Kidney (tissue), 14 donors: ENCODE measurements around the gene RORB. TPM values are rescaled to one million over a fixed set of nuclear protein-coding genes. Genes with fewer than 3 reads are reported as not detected.

Source experiments
- DNase-seq, 5 donors: peaks; one replicate each; pipeline ENCODE4 v3.0.0-alpha.2; 2013 to 2020
- FAIRE-seq: peaks from 2 replicates; lab custom pipeline; 2012; peaks lifted over from hg19 to GRCh38; lab: Jason Lieb, UNC
- H3K27ac ChIP-seq, 2 donors: one replicate each; pipeline ENCODE4 v1.7.0; 2013; ENCODE audit warnings: low read depth in 2 of 2, low read length in 2 of 2, inconsistent platforms in 1 of 2
- H3K27me3 ChIP-seq: one replicate; pipeline ENCODE4 v1.7.1; 2013; ENCODE audit warnings: low read length, inconsistent platforms; ENCODE audit not compliant: control insufficient read depth, insufficient read depth
- H3K36me3 ChIP-seq, 3 donors: one replicate each; pipeline versions ENCODE4 v1.7.0 to v1.7.1; 2013; ENCODE audit warnings: low read length in 3 of 3, control low read depth in 1 of 3, inconsistent platforms in 1 of 3; ENCODE audit not compliant: insufficient read depth in 3 of 3, control insufficient read depth in 2 of 3
- H3K4me1 ChIP-seq, 3 donors: one replicate each; pipeline versions ENCODE4 v1.7.0 to v1.7.1; 2013; ENCODE audit warnings: low read length in 3 of 3, inconsistent platforms in 1 of 3, low read depth in 1 of 3; ENCODE audit not compliant: control insufficient read depth in 2 of 3, insufficient read depth in 2 of 3
- H3K4me3 ChIP-seq, 3 donors: one replicate each; pipeline versions ENCODE4 v1.7.0 to v1.8.1; 2013; ENCODE audit warnings: low read length in 3 of 3, control low read depth in 1 of 3, inconsistent platforms in 1 of 3
- H3K9ac ChIP-seq, 3 donors: one replicate each; pipeline versions ENCODE4 v1.7.0 to v1.7.1; 2013; ENCODE audit warnings: low read length in 3 of 3, control low read depth in 1 of 3, inconsistent platforms in 1 of 3
- H3K9me3 ChIP-seq, 3 donors: one replicate each; pipeline versions ENCODE4 v1.7.0 to v1.7.1; 2013; ENCODE audit warnings: low read length in 3 of 3, control low read depth in 1 of 3, inconsistent platforms in 1 of 3; ENCODE audit not compliant: control insufficient read depth in 2 of 3, insufficient read depth in 1 of 3
- intact Hi-C: fragments of 100-400 bp; cut with DNase I; formaldehyde crosslinking; loops from one replicate; pipeline ENCODE4 v1.11.1; 2022
- polyA plus RNA-seq: library from polyadenylated mRNA; stranded (reverse); fragments of 350-450 nt; fragmentation: Illumina TruSeq; extraction: RNeasy Lipid Tissue Mini Kit (QIAGEN cat#74804); gene quantifications from one replicate; pipeline ENCODE4 v1.2.3, GENCODE V29; 2014; ENCODE audit warnings: low read depth, low replicate concordance; ENCODE audit not compliant: insufficient read depth
- total RNA-seq: library from RNA; stranded (reverse); fragmentation: NEBNext Ultra II Directional; extraction: Animal tissue kit (Norgen Biotek cat#: 25700); gene quantifications from one replicate; pipeline ENCODE4 v1.2.1, GENCODE V29; 2021
- TF ChIP-seq, protein P1 (sequence below): IDR thresholded peaks from 3 replicates; pipeline ENCODE4 v1.5.1; 2012; ENCODE audit warnings: mild to moderate bottlenecking, moderate library complexity, borderline replicate concordance; ENCODE audit not compliant: insufficient read depth; ENCODE audit errors: extremely low read depth
- donor health status: control.
- donor health status: control.
- donor health status: control.
- donor health status: control.
- donor health status: control.
- donor health status: DM: yes; HTN: yes; CAD: no.
- donor health status: Normal renal cell carcinoma (clear cell type).

The RORB gene
- total and polyA plus RNA-seq, 2 donors from 2014 or later = 0.11 to 0.41 TPM

DNA sequence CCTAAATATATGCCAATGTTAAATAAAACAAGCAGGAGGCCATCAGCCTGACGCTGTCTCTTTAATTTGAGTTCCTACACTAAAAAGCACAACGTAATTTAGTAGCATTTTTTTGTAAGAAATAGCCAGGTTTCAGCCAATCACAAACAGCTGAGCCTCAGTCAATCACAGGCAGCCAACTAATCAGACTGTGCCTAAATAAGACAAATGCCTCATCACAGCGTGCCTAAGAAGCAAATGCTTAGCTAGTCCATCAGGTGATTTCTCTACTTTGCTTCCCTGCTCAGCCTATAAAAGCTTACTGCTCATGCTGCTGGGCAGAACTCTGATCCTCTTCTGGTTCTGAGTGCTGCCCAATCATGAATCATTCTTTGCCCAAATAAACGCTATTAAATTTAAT, 38.3 kb upstream of the RORB start:
- TF ChIP-seq, protein P1, sequence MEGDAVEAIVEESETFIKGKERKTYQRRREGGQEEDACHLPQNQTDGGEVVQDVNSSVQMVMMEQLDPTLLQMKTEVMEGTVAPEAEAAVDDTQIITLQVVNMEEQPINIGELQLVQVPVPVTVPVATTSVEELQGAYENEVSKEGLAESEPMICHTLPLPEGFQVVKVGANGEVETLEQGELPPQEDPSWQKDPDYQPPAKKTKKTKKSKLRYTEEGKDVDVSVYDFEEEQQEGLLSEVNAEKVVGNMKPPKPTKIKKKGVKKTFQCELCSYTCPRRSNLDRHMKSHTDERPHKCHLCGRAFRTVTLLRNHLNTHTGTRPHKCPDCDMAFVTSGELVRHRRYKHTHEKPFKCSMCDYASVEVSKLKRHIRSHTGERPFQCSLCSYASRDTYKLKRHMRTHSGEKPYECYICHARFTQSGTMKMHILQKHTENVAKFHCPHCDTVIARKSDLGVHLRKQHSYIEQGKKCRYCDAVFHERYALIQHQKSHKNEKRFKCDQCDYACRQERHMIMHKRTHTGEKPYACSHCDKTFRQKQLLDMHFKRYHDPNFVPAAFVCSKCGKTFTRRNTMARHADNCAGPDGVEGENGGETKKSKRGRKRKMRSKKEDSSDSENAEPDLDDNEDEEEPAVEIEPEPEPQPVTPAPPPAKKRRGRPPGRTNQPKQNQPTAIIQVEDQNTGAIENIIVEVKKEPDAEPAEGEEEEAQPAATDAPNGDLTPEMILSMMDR = no peak
- Histone ChIP-seq H3K4me3 (no peak overlapping the region), H3K9ac (no peak overlapping the region), H3K4me1 (no peaks in the 10 kb centered on the region), H3K9me3 (no peaks in the 10 kb centered on the region), H3K36me3 (no peaks in the 10 kb centered on the region), H3K27ac (no peak overlapping the region), H3K27me3 (no peaks in the 10 kb centered on the region)
- DNase-seq (no peak), FAIRE-seq (no peak)
- intact Hi-C loops = no loop called here

DNA sequence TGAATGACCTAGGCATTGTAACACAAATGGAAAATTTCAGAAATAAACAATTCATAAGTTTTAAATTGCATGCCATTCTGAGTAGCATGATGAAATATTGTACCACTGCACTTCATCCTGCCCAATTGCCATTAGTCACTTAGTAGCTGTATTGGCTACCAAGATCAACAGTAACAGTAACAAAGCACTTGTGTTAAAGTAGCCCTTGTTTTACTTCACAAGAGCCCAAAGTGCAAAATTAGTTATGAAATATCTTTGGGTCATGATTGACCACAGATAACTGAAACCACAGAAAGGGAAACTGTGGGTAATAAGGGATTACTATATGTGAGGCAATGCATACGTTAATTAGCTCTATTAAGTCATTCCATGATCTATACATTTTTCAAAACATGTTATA, 33.3 kb upstream of the RORB start:
- no peaks in the 10 kb centered on the region for H3K9me3 ChIP-seq
- intact Hi-C loops = no loop called here
- no peak for FAIRE-seq

DNA sequence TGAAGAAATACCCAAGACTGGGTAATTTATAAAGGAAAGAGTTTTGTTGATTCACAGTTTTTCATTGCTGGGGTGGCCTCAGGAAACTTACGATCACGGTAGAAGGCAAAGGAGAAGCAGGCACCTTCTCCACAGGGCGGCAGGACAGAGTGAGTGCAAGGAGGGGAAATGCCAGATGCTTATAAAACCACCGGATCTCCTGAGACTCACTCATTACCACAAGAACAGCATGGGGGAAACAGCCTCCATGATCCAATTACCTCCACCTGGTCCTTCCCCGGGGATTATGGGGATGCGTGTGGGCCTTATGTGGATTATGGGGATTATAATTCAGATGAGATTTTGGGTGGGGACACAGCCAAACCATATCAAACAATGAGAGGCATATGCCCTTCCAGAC, 18.5 kb upstream of the RORB start:
- H3K9me3 ChIP-seq = peaks cover 0 to 6% (median 0%) of the 10 kb centered on the region in 3 donors
- TF ChIP-seq, protein P1 = no peak
- DNase-seq (no peak), FAIRE-seq (no peak)
- H3K9ac ChIP-seq = no peak overlapping the region
- no peak overlapping the region for H3K4me3 ChIP-seq
- H3K4me1 ChIP-seq = no peaks in the 10 kb centered on the region
- intact Hi-C loops = no loop called here
- no peak overlapping the region for H3K27ac ChIP-seq
- no peaks in the 10 kb centered on the region for H3K36me3 ChIP-seq
- no peaks in the 10 kb centered on the region for H3K27me3 ChIP-seq

More for the DNA sequence above, 33.3 kb upstream of the RORB start:
- TF ChIP-seq, protein P1 = no peak
- no peak overlapping the region for H3K9ac ChIP-seq
- no peak for DNase-seq
- no peak overlapping the region for H3K4me3 ChIP-seq
- no peak overlapping the region for H3K27ac ChIP-seq
- no peaks in the 10 kb centered on the region for H3K27me3 ChIP-seq
- no peaks in the 10 kb centered on the region for H3K4me1 ChIP-seq
- H3K36me3 ChIP-seq = no peaks in the 10 kb centered on the region

DNA sequence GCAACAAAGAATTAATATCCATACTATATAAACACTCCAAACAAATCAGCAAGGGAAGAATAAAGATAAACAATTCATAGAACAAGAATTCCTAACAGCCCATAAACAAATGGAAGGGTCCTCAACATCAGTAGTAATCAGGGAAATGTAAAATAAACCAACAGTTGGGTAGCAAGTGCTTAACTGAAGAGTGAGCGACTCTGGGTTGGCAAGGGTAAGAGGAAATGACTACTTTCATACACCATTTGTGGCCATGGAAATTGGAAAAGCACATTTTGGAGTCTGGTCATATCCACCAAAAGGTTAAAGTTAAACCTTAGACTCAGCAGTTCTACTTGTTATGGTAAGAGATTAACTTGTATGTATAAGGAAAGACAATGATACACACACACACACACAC, 17.4 kb upstream of the RORB start:
- no peaks in the 10 kb centered on the region for H3K4me1 ChIP-seq
- no peaks in the 10 kb centered on the region for H3K36me3 ChIP-seq
- no peak overlapping the region for H3K4me3 ChIP-seq
- H3K9ac ChIP-seq = no peak overlapping the region
- intact Hi-C loops = no loop called here
- DNase-seq (no peak), FAIRE-seq (no peak)
- peaks cover 0 to 6% (median 0%) of the 10 kb centered on the region in 3 donors for H3K9me3 ChIP-seq
- H3K27me3 ChIP-seq = no peaks in the 10 kb centered on the region
- TF ChIP-seq, protein P1 = no peak
- no peak overlapping the region for H3K27ac ChIP-seq
